ENCODE measurements around the gene GNRH2.
"Not testable (repeated sequence)": the region's sequence is repeated elsewhere in the genome, so short reads cannot be mapped to it uniquely, and the experiment has no call there.

The GNRH2 gene

DNA sequence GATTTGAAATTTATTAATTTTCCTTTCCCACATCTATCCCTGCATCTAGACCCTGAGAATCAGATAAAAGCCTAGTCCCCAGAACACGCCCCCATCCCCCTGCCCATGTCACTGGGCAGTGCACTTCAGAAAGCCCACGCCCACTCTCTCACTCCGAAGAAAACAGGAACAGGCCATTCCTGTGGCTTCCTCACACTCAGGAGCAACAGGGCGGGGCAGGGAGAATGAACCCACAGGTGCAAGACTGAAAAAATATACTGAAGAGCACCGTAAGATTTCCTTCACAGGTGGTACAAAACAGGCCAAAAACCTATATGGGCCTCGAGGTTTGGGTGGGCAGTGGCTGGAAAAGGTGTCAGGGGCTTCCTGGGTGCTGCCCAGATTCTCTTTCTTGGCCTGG is 31.4 kb downstream of the GNRH2 start:
- H3K4me3 Mint-ChIP-seq, result no peak overlapping the region
- H3K27me3 Mint-ChIP-seq, result peaks cover 8% of the 10 kb centered on the region
- no peaks in the 10 kb centered on the region for H3K36me3 Mint-ChIP-seq (ENCODE audit: low read depth)
- H3K27ac Mint-ChIP-seq, result no peak overlapping the region
- DNase-seq, result no peak
- no peaks in the 10 kb centered on the region for H3K9me3 Mint-ChIP-seq
- H3K4me1 Mint-ChIP-seq, result peaks cover 28% of the 10 kb centered on the region
- no peak for ATAC-seq

DNA sequence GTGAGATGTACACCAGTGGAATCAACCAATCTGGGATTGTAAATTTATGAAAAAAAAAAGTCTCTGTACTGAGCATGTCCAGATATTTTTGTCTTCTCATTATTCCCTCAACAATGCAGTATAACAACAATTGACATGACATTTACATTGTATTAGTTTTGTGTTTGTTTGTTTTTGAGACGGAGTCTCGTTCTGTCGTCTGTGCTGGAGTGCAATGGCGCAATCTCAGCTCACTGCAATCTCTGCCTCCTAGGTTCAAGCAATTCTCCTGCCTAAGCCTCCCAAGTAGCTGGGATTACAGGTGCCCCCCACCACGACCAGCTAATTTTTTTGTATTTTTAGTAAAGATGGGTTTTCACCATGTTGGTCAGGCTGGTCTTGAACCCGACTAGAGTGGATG is 31.9 kb downstream of the GNRH2 start:
- not testable (repeated sequence) for DNase-seq; H3K9me3 Mint-ChIP-seq; ATAC-seq; H3K27ac Mint-ChIP-seq; H3K36me3 Mint-ChIP-seq (ENCODE audit: low read depth); H3K4me3 Mint-ChIP-seq
- H3K4me1 Mint-ChIP-seq, result peaks cover 28% of the 10 kb centered on the region
- peaks cover 12% of the 10 kb centered on the region for H3K27me3 Mint-ChIP-seq

DNA sequence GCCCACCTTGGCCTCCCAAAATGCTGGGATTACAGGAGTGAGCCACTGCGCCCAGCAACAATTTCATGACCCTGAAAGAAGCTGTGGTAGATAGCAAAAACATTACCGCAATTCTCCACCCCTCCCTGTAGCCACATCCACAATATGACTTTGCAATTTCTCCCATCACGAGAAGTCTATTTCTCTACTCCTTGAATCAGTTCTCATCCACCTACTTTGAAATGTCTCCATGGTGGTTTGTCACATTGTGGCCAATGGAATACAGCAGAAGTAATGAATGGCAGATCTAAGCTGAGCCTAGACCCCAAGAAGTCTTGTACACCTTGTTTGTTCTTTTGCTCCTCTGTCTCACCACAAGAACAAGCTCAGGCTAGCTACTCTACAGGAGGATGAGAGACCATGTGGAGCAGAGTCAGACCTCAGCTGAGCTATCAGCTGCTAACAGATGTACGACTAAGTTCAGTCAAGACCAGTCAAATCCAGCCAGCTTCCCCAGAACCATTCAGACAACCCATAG is 34.3 kb downstream of the GNRH2 start:
- Mint-ChIP-seq H3K9me3 (no peaks in the 10 kb centered on the region), H3K4me1 (peaks cover 19% of the 10 kb centered on the region), H3K4me3 (no peak overlapping the region), H3K27ac (peak overlapping the region; percentile 21), H3K36me3 (ENCODE audit: low read depth) (no peaks in the 10 kb centered on the region), H3K27me3 (peaks cover 30% of the 10 kb centered on the region)
- no peak for DNase-seq
- peak; percentile 30 for ATAC-seq

- H3K36me3 Mint-ChIP-seq (ENCODE audit: low read depth), result no peaks in the 10 kb centered on the region
These were observed 37.5 kb downstream of the GNRH2 start for GRCh38 chr20:3080939-3081388.

GRCh38 chr20:3081641-3082040 is 38.2 kb downstream of the GNRH2 start:
- Mint-ChIP-seq H3K4me3 (no peak overlapping the region), H3K36me3 (ENCODE audit: low read depth) (no peaks in the 10 kb centered on the region), H3K27ac (no peak overlapping the region), H3K9me3 (no peaks in the 10 kb centered on the region), H3K27me3 (peaks cover 47% of the 10 kb centered on the region), H3K4me1 (peaks cover 22% of the 10 kb centered on the region)
- DNase-seq, result no peak
- ATAC-seq, result no peak

More at GRCh38 chr20:3080939-3081388, 37.5 kb downstream of the GNRH2 start:
- no peak overlapping the region for H3K4me3 Mint-ChIP-seq
- no peak for ATAC-seq
- H3K9me3 Mint-ChIP-seq, result no peaks in the 10 kb centered on the region
- DNase-seq, result no peak
- peaks cover 46% of the 10 kb centered on the region for H3K27me3 Mint-ChIP-seq
- H3K4me1 Mint-ChIP-seq, result peaks cover 22% of the 10 kb centered on the region
- no peak overlapping the region for H3K27ac Mint-ChIP-seq

DNA sequence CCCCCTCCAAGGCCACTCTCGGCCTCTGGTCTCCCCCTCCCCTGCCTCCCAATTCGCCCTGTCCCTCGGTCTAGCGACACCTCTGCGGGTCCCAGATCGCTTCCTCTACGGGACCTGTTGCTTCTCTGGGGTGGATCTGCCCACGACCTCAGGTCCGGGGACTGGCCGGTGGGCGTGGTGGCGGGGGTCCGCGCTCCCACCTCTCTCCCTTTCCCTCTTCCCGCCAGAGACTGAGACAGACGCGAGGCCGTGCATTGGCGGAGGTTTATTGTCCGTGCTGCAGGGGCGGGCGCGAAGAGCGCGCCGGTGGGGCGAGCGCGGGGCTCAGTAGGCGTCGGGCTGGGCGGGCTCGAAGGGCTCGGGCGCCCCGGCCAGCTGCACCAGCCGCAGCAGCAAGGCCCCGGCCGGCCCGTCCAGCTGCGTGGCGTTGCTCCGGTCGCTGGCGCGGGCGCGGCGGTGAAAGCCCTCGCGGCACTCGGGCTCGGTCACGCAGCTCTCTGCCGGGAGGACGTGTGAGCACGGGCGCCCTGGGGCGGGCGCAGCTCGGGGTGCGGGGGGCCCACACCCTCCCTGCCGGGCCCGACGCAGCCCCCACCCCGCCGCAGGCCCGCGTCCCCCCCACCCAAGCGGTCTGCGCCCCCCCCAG is 39.0 kb downstream of the GNRH2 start:
- Mint-ChIP-seq H3K36me3 (ENCODE audit: low read depth) (no peaks in the 10 kb centered on the region), H3K27ac (no peak overlapping the region), H3K27me3 (peaks cover 47% of the 10 kb centered on the region), H3K4me1 (peaks cover 15% of the 10 kb centered on the region), H3K9me3 (no peaks in the 10 kb centered on the region), H3K4me3 (peak overlapping the region; percentile 32)
- DNase-seq, result no peak
- ATAC-seq, result no peak

- Mint-ChIP-seq H3K9me3 (no peaks in the 10 kb centered on the region), H3K4me3 (peak overlapping the region; percentile 38), H3K27me3 (peaks cover 45% of the 10 kb centered on the region), H3K36me3 (ENCODE audit: low read depth) (no peaks in the 10 kb centered on the region), H3K4me1 (peaks cover 9% of the 10 kb centered on the region), H3K27ac (no peak overlapping the region)
- no peak for DNase-seq
- ATAC-seq, result no peak
These were observed 39.8 kb downstream of the GNRH2 start for GRCh38 chr20:3082955-3083952.

DNA sequence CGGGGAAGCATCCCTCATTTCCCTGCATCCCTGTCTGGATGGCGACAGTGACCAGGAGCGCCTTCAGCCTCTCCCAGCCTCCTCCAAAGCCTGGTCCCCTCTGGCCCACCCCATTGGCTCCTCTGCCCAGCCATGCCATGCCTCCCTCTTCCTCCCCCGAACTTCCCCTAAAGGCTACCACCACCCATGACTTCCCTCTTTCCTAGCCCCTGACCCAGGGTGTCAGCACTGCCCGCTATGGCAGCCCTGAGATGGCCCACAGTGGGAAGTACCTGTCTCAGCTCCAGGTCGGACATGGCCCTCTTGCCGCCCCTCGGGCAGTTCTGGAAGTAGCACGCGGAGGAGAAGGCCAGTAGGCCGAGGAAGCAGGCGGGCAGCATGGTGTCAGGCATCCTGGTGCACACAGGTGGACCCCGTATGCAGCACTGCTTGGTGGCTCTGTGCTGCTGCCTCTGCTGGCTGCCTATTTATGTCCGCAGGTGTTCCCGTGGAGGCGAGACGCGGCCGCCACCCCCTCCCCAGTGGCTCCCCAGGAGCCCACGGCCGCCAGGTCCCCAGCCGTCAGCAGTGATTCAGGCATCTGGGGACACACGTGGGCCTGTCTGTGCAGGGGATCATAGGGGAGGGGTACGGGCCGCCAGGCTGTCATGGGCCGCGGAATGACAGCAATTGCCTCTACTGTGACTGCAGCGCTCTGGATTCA is 41.0 kb downstream of the GNRH2 start, which contains the start of gene AVP:
Gene AVP (minus strand): TSS at position 442 of the 703 bp plus-strand sequence. CDS start 50 bp downstream, at position 392.
- peak within 1 kb of the TSS; percentile 38 for H3K4me3 Mint-ChIP-seq
- H3K27me3 Mint-ChIP-seq, result peaks cover 45% of the 10 kb centered on the region
- ATAC-seq (no peak), DNase-seq (no peak)
- H3K27ac Mint-ChIP-seq, result no peak within 1 kb of the TSS
- peaks cover 9% of the 10 kb centered on the region for H3K4me1 Mint-ChIP-seq
- H3K9me3 Mint-ChIP-seq, result no peaks in the 10 kb centered on the region
- no peaks in the 10 kb centered on the region for H3K36me3 Mint-ChIP-seq (ENCODE audit: low read depth)

DNA sequence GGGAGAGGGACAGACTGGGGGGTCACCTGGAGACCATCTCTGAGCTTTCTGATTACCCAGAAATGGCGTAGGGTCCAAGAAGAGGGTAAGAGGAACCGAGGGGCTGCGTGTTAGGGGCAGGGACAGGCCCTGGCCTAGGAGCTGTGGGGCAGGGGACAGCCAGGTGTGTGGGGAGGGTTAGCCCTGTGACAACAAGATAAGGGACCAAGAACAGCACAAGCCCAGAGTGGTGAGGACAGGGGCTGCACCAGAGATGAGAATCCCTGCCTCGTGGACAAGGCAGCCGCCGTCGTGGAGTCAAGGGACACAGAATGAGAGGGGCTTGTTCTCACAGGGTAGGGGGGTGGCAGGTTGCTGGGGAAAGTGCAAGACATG is 41.6 kb downstream of the GNRH2 start:
- no peak for DNase-seq
- H3K4me1 Mint-ChIP-seq, result peaks cover 9% of the 10 kb centered on the region
- H3K36me3 Mint-ChIP-seq (ENCODE audit: low read depth), result no peaks in the 10 kb centered on the region
- no peak for ATAC-seq
- H3K9me3 Mint-ChIP-seq, result no peaks in the 10 kb centered on the region
- H3K27ac Mint-ChIP-seq, result no peak overlapping the region
- H3K27me3 Mint-ChIP-seq, result peaks cover 46% of the 10 kb centered on the region
- H3K4me3 Mint-ChIP-seq, result no peak overlapping the region

- H3K4me3 Mint-ChIP-seq, result no peak overlapping the region
- H3K27me3 Mint-ChIP-seq, result peaks cover 42% of the 10 kb centered on the region
- H3K9me3 Mint-ChIP-seq, result no peaks in the 10 kb centered on the region
- DNase-seq, result no peak
- H3K27ac Mint-ChIP-seq, result no peak overlapping the region
- H3K36me3 Mint-ChIP-seq (ENCODE audit: low read depth), result no peaks in the 10 kb centered on the region
- ATAC-seq, result no peak
- H3K4me1 Mint-ChIP-seq, result peaks cover 14% of the 10 kb centered on the region
These were observed 42.2 kb downstream of the GNRH2 start for GRCh38 chr20:3085571-3086072.

DNA sequence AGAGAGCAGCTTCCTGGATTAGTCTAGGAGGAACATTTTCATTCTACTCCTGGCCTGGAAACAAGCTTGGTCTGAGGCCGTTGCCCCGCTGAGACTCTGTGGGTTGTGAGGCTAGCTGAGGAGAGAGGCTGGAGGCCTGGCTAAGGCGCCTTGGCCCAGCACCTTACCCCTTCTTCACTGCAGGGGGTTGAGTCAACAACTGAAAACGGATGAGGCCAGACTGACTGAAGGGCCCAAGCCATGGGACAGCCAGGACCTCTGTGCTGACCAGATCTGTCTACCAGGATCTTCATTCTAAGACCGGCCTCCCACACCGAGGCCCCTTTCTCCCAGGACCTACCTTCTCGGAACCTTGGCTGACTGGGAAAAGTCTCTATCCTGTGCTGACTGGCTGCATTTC is 44.6 kb downstream of the GNRH2 start:
- Mint-ChIP-seq H3K27me3 (peaks cover 32% of the 10 kb centered on the region), H3K4me3 (no peak overlapping the region), H3K4me1 (peaks cover 19% of the 10 kb centered on the region), H3K27ac (no peak overlapping the region), H3K9me3 (no peaks in the 10 kb centered on the region), H3K36me3 (ENCODE audit: low read depth) (no peaks in the 10 kb centered on the region)
- DNase-seq (no peak), ATAC-seq (no peak)

DNA sequence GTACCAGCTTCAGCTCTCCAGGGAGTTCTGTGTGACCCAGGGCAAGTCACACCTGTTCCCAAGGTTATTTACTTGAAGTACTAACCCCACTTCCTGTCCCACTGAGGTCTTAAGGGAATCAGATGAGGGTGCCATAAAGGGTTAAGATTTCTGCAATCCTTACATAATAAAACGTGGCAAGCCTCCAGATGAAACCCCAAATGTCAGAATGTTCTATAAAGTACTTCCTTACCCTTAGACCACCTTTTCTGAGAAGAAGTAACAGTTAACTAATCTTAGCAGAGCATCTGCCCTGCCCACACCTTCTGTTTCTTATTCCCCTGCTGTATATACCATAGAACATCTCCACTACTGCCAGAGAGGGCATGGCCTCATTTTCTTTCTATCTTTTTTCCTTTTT is 47.1 kb downstream of the GNRH2 start:
- ATAC-seq (no peak), DNase-seq (no peak)
- peaks cover 14% of the 10 kb centered on the region for H3K27me3 Mint-ChIP-seq
- no peak overlapping the region for H3K4me3 Mint-ChIP-seq
- H3K27ac Mint-ChIP-seq, result no peak overlapping the region
- H3K9me3 Mint-ChIP-seq, result no peaks in the 10 kb centered on the region
- H3K4me1 Mint-ChIP-seq, result peaks cover 28% of the 10 kb centered on the region
- no peaks in the 10 kb centered on the region for H3K36me3 Mint-ChIP-seq (ENCODE audit: low read depth)

GRCh38 chr20:3092611-3093379 is 49.4 kb downstream of the GNRH2 start:
- H3K4me1 Mint-ChIP-seq, result peaks cover 28% of the 10 kb centered on the region
- no peaks in the 10 kb centered on the region for H3K36me3 Mint-ChIP-seq (ENCODE audit: low read depth)
- no peaks in the 10 kb centered on the region for H3K9me3 Mint-ChIP-seq
- peak overlapping the region; percentile 78 for H3K4me3 Mint-ChIP-seq
- DNase-seq (peak; percentile 51), ATAC-seq (peak; percentile 51)
- H3K27me3 Mint-ChIP-seq, result peaks cover 13% of the 10 kb centered on the region
- H3K27ac Mint-ChIP-seq, result peak overlapping the region; percentile 87
